GM10248 (cell line): ENCODE data around the gene GYS1.

ENCODE experiments used
- CTCF ChIA-PET: fragments of 300-600 bp; sonication (Branson Sonifier 250); formaldehyde crosslinking; extraction: SDS; loops from one replicate; lab custom pipeline; 2021; ENCODE audit warnings: antibody characterized with exemption; lab: Yijun Ruan, JAX
- POLR2A ChIA-PET: fragments of 350-650 bp; sonication (Branson Sonifier 250); formaldehyde crosslinking; extraction: SDS; loops from one replicate; lab custom pipeline; 2020; ENCODE audit warnings: antibody characterized with exemption; lab: Yijun Ruan, JAX
- DNase-seq: peaks from one replicate; pipeline ENCODE4 v3.0.0; 2012; ENCODE audit errors: extremely low spot score
- TF ChIP-seq, protein P1 (sequence below): IDR thresholded peaks from 2 replicates; pipeline ENCODE4 v1.5.1; 2012; ENCODE audit warnings: mild to moderate bottlenecking, low read depth; ENCODE audit errors: extremely low read depth, missing control alignments, control extremely low read depth

GYS1 gene

GRCh38 chr19:49011194-49011593, 18.1 kb upstream of the GYS1 start:
- TF ChIP-seq, protein P1, sequence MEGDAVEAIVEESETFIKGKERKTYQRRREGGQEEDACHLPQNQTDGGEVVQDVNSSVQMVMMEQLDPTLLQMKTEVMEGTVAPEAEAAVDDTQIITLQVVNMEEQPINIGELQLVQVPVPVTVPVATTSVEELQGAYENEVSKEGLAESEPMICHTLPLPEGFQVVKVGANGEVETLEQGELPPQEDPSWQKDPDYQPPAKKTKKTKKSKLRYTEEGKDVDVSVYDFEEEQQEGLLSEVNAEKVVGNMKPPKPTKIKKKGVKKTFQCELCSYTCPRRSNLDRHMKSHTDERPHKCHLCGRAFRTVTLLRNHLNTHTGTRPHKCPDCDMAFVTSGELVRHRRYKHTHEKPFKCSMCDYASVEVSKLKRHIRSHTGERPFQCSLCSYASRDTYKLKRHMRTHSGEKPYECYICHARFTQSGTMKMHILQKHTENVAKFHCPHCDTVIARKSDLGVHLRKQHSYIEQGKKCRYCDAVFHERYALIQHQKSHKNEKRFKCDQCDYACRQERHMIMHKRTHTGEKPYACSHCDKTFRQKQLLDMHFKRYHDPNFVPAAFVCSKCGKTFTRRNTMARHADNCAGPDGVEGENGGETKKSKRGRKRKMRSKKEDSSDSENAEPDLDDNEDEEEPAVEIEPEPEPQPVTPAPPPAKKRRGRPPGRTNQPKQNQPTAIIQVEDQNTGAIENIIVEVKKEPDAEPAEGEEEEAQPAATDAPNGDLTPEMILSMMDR, result no peak
- CTCF ChIA-PET, result interaction anchor here (3.5 to 3.9 kb wide), 2 partner anchors 12 to 13 kb away, joined by 36 to 45 read pairs; no protein-coding TSS in a partner anchor
- no peak for DNase-seq
- POLR2A ChIA-PET, result no interaction called here

- no peak for DNase-seq
- TF ChIP-seq, protein P1, result no peak
- CTCF ChIA-PET, result interaction anchor here (0.9 to 3.9 kb wide), 4 partner anchors 12 to 136 kb away, joined by 3 to 45 read pairs (median 7); partner anchors contain the start of genes GYS1 and RUVBL2
- POLR2A ChIA-PET, result no interaction called here
Observed at GRCh38 chr19:49010453-49010852, 17.3 kb upstream of the GYS1 start.

- DNase-seq, result no peak
- TF ChIP-seq, protein P1, result no peak
- CTCF ChIA-PET, result interaction anchor here (0.9 to 3.9 kb wide), 5 partner anchors 9 to 136 kb away, joined by 3 to 45 read pairs (median 11); partner anchors contain the start of genes GYS1 and RUVBL2
- POLR2A ChIA-PET, result interaction anchor here (0.6 kb wide), 1 partner anchor 1783 kb away, joined by 7 read pairs; no protein-coding TSS in a partner anchor
Observed at GRCh38 chr19:49009828-49010227, 16.7 kb upstream of the GYS1 start.

DNA sequence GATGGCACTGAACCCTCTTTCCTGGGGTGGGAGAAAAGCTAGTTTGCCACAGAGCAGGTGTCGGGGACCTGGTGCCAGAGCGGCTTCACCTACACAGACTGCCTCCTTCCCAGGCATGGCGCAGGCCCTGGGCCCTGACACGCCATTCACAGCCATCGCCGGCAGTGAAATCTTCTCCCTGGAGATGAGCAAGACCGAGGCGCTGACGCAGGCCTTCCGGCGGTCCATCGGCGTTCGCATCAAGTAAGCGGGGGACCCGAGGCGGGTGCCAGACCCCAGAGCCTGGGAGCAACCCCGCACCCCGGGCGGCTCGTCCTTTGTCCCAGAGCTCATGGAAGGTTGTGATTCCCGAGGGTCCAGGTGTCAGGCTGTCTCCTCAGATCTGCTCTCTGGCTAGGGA, 13.8 kb upstream of the GYS1 start:
- POLR2A ChIA-PET, result no interaction called here
- DNase-seq, result no peak
- TF ChIP-seq, protein P1, result no peak
- CTCF ChIA-PET, result interaction anchor here (1.2 to 2.8 kb wide), 2 partner anchors 12 to 14 kb away, joined by 6 to 14 read pairs; partner anchors contain the start of genes GYS1 and RUVBL2

GRCh38 chr19:49004964-49005614, 12.0 kb upstream of the GYS1 start:
- TF ChIP-seq, protein P1, result no peak
- CTCF ChIA-PET, result interaction anchor here (4.8 kb wide), 1 partner anchor 12 kb away, joined by 22 read pairs; the partner anchor contains the start of genes GYS1 and RUVBL2
- DNase-seq, result no peak
- POLR2A ChIA-PET, result interaction anchor here (1.1 kb wide), 1 partner anchor 11 kb away, joined by 13 read pairs; the partner anchor contains the start of gene RUVBL2

- DNase-seq, result no peak
- ChIA-PET CTCF (interaction anchor here (1.1 to 4.8 kb wide), 3 partner anchors 11 to 221 kb away, joined by 3 to 22 read pairs (median 6); partner anchors contain the start of genes GYS1 and RUVBL2), POLR2A (interaction anchor here (0.6 to 1.1 kb wide), 3 partner anchors 8 to 10 kb away, joined by 3 to 13 read pairs (median 3); partner anchors contain the start of gene RUVBL2)
- TF ChIP-seq, protein P1, result no peak
Observed at GRCh38 chr19:49004133-49004532, 11.0 kb upstream of the GYS1 start.
